NB4 (cell line): ENCODE measurements around the gene CSPG4.

ENCODE experiments used
- CTCF ChIP-seq: IDR thresholded peaks from one replicate; pipeline ENCODE4 v1.5.1; 2012; ENCODE audit warnings: low read depth, low read length
- MAX ChIP-seq: IDR thresholded peaks from 2 replicates; pipeline ENCODE4 v1.6.1; 2011; ENCODE audit warnings: low read depth, low read length
- MYC ChIP-seq: IDR thresholded peaks from 2 replicates; pipeline ENCODE4 v1.6.1; 2011; ENCODE audit warnings: low read depth, low read length
- POLR2A ChIP-seq: IDR thresholded peaks from 2 replicates; pipeline ENCODE4 v1.6.1; 2011; ENCODE audit warnings: mild to moderate bottlenecking; ENCODE audit not compliant: insufficient read length; ENCODE audit errors: extremely low read depth

- TF ChIP-seq CTCF (no peak), MAX (no peak), POLR2A (no peak), MYC (no peak)
These were observed 6.0 kb downstream of the CSPG4 start for GRCh38 chr15:75706682-75706954.
